Urinary bladder (tissue), 4 donors: ENCODE results near the gene DUSP28. TPM values are rescaled to one million over a fixed set of nuclear protein-coding genes. Genes with fewer than 3 reads are reported as not detected.

Experiments
- DNase-seq: peaks from one replicate; pipeline ENCODE4 v3.0.0-alpha.2; 2015; ENCODE audit errors: extremely low spot score
- H3K27ac ChIP-seq: one replicate; pipeline ENCODE4 v1.5.1; 2013; ENCODE audit warnings: low read depth, mild to moderate bottlenecking, moderate library complexity
- H3K36me3 ChIP-seq: one replicate; pipeline ENCODE4 v1.6.1; 2013; ENCODE audit warnings: mild to moderate bottlenecking, moderate library complexity; ENCODE audit not compliant: insufficient read depth
- H3K4me1 ChIP-seq: one replicate; pipeline ENCODE4 v1.6.1; 2013; ENCODE audit warnings: mild to moderate bottlenecking, moderate library complexity; ENCODE audit not compliant: insufficient read depth
- H3K4me3 ChIP-seq: one replicate; pipeline ENCODE4 v1.5.1; 2013; ENCODE audit warnings: low read depth, low read length
- WGBS: extraction: QIAGEN DNeasy Blood & Tissue Kit; methylation state at CpG from one replicate; pipeline ENCODE4 v1.1.7; 2013; 5-methylcytosine and 5-hydroxymethylcytosine counted together
- polyA plus RNA-seq: library from polyadenylated mRNA; stranded (reverse); fragments of 200-250 nt; gene quantifications from one replicate; pipeline ENCODE4 v1.2.3, GENCODE V29; 2013
- total RNA-seq: library from RNA; depleted of rRNA; stranded (reverse); fragments of >200 nt; gene quantifications from one replicate; pipeline ENCODE4 v1.2.3, GENCODE V29; 2014
- donor health status: healthy with polysubstance abuse.
- donor health status: healthy.

DUSP28 gene
- total RNA-seq = 2.8 TPM
- 5.8 TPM for polyA plus RNA-seq

- no peaks in the 10 kb centered on the region for H3K36me3 ChIP-seq
- H3K4me1 ChIP-seq = no peaks in the 10 kb centered on the region
- H3K4me3 ChIP-seq = peak within 1 kb of the TSS; percentile 84
- peak within 1 kb of the TSS; percentile 97 for H3K27ac ChIP-seq
- WGBS = under 1% methylated on average over 39 of the region's 39 CpGs
- peak; percentile 37 for DNase-seq
Measured at GRCh38 chr2:240560084-240560479, at the start of gene DUSP28. Gene DUSP28 (plus strand): TSS chr2:240560357. CDS start chr2:240560685, 328 bp downstream.

DNA sequence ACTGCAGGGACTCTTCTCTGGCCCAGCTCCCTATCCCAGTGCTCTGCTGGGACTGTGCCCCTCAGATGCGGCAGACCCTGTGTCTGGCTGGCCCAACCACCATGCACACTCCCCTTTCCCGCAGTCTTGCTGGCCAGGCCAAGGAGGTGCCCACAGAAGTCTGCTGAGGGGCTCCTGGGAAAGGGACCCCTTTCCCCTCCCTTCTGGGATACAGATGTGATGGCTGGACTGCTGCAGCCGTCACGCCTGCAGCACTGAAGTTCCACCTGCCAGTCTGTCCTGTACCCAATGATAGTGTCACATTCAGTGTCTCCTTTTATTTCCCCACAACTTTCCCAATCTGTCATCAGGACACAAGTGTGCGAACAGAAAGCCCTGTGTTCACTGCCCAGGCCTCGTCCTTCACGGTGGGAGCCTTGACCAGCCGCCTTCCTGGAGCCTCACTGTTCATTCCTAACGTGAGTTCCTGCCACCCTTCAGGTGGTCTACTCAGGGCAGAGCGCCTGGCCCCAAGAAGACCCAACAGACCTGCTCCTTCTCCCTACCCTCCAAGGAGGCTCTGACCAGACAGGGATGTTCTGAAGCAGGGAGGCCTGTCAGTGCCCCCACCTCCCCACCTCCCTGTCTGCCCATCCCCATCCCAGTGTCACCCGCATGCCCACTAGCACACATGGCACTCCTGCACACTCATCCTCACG lies 49.5 kb upstream of the DUSP28 start:
- Histone ChIP-seq H3K4me3 (no peak overlapping the region), H3K4me1 (no peaks in the 10 kb centered on the region), H3K27ac (no peak overlapping the region), H3K36me3 (no peaks in the 10 kb centered on the region)
- DNase-seq = no peak
- 95% methylated on average over 12 of the region's 12 CpGs for WGBS

DNA sequence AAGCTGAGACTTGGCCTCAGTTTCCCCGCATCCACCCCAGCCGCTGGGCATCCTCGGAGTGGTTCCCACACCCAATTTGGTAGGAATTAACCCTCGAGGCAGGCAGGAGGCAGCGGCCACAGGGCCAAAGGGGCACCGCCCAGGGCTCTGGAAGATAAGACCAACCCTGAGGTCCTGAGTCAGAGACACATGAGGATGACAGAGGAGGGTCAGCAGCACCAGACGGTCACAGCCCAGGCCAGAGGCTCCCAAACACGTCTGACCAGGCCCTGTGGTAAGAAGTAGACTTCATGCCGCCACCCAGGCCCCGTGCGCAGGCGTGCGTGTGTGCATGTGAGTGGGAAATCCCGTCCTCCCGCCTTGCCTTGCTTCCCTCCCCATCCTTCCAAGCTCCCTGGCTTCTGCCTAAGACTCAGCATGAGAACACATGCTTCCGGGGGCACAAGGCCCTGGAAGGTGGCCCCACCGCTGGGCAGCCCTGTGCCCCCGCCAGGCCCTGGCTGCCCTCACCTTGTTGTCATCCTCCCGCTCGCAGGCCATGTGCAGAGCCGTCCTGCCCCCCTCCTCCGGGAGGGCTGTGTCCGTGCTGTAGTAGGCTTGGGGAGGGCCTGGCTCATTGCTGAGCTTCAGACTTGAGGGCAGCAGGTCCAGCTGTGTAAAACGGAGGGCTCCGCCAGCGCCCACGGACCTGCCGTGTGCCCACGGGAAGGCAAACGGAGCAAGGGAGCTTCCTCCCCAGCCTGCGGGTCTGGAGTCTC lies 48.6 kb upstream of the DUSP28 start:
- Histone ChIP-seq H3K4me3 (no peak overlapping the region), H3K27ac (no peak overlapping the region), H3K4me1 (no peaks in the 10 kb centered on the region), H3K36me3 (no peaks in the 10 kb centered on the region)
- WGBS = 94% methylated on average over 31 of the region's 31 CpGs
- DNase-seq = no peak

- 96% methylated on average over 11 of the region's 11 CpGs for WGBS
Measured at GRCh38 chr2:240512109-240512485, 48.1 kb upstream of the DUSP28 start.

DNA sequence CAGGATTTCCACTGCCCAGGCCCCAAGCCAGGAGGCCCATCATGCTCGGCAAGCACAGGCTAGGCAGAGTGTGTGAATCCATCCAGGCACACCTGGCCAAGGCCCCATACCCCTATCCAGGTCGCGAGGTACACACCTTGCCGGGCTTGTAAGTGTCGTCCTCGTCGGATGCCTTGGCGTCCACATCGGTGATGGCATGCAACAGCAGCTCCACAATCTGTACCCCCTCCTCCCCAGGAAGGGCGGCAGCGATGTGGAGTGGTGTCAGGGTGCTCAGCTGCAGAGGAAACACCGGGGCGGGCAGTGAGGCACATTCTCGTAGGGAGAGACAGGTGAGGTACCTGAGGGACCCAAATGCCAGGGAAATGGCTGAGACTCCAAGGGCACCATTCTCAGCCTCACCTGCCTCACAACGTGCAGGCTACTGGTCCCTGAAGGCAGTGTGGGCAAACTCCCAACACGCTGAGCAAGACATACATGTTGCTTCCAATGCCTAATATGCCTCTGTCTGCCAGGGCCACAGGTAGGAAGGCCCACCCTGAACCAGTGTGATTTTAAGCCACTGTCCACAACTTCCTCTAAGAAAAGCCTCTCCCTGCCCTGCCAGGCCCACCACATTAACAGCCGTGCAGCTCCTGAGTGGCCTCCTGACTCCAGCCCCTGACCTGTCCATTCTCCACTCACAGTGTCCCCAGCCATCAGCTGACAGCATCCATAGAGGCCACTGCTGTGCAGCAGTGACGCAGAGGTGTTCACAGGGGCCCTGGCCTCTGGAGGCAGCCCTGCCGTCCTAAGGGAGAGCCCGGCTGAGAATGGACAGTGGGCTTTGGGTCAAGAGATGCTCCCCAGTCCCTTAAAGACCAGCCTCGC lies 47.3 kb upstream of the DUSP28 start:
- Histone ChIP-seq H3K4me1 (no peaks in the 10 kb centered on the region), H3K27ac (no peak overlapping the region), H3K36me3 (no peaks in the 10 kb centered on the region), H3K4me3 (no peak overlapping the region)
- 96% methylated on average over 21 of the region's 21 CpGs for WGBS
- DNase-seq = no peak

More at GRCh38 chr2:240512109-240512485, 48.1 kb upstream of the DUSP28 start:
- H3K4me3 ChIP-seq = no peak overlapping the region
- H3K4me1 ChIP-seq = no peaks in the 10 kb centered on the region
- H3K27ac ChIP-seq = no peak overlapping the region
- no peaks in the 10 kb centered on the region for H3K36me3 ChIP-seq
- no peak for DNase-seq

DNA sequence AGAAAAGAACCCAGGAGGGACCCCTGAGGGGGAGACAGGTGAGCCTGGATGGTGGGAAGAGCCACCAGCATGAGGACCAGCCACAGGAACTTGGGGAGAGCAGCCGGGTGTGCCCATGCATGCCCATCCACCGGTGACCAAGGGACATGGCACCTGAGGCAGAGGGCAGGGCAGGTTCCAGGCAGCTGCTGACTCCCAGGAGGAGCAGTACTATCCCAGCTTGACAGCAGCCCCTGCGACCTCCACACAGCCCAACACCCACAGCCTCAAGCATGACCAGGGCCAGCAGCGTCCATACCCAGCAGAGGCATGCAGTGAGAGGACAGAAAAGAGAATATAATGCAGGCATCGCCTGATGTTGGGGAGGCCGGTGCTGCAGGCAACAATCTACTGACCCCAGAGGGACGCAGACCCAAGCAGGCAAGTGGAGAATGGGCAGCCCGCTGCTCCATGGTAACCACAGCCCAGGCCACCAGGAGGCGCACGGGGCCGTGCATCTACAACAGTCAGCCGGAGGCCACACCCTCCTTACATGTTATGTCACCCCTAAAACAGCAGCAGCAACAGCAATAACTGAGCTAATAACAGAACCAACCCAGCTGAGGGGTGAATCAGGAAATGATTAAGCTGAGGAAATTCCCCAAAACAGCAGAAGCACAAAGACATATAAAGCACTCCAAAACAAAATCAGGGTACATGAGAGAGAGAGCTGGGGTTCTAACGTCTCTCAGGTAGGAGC lies 46.4 kb upstream of the DUSP28 start:
- Histone ChIP-seq H3K27ac (no peak overlapping the region), H3K4me3 (no peak overlapping the region), H3K36me3 (no peaks in the 10 kb centered on the region), H3K4me1 (no peaks in the 10 kb centered on the region)
- 40% methylated on average over 13 of the region's 13 CpGs for WGBS
- DNase-seq = no peak

- 91% methylated on average over 2 of the region's 2 CpGs for WGBS
- Histone ChIP-seq H3K27ac (no peak overlapping the region), H3K4me3 (no peak overlapping the region), H3K4me1 (no peaks in the 10 kb centered on the region), H3K36me3 (no peaks in the 10 kb centered on the region)
- DNase-seq = no peak
Measured at GRCh38 chr2:240514631-240515030, 45.5 kb upstream of the DUSP28 start.

DNA sequence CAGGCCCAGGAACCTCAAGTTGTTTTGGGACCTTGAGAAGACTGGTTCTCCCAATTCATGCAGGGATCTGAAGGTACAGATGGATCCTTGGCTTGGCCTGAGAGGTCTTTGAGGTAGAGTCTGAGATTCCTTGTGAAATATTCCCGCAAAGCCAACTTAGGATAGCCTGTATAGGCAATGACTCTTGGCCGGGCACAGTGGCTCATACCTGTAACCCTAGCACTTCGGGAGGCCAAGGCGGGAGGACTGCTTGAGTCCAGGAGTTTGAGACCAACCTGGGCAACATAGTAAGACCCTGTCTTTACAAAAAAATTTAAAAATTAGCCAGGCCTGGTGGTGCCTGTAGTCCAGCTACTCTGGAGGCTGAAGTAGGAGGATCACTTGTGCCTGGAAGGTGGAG lies 42.8 kb upstream of the DUSP28 start:
- no peak overlapping the region for H3K4me3 ChIP-seq
- H3K36me3 ChIP-seq = no peaks in the 10 kb centered on the region
- no peak for DNase-seq
- H3K4me1 ChIP-seq = no peaks in the 10 kb centered on the region
- no peak overlapping the region for H3K27ac ChIP-seq
- over 99% methylated on average over 4 of the region's 4 CpGs for WGBS

DNA sequence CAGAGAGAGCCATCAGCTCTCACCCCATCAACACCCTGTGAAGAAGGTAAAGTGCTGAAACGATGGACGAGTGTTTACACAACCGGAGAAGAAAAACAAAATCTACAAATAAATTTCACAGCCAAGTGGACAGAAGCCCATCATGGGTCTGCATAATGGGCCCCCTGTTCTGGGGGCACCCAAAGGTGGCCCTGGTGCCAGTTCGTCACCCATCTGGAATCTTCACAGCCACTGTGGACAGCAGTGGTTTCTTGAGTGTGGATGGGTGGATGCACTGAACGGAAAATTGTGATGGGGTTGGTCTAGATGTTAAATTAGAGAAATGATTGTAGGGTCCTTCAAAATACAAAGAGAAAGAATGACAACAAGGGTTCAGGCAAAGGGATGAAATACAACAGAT lies 41.2 kb upstream of the DUSP28 start:
- no peak for DNase-seq
- no peaks in the 10 kb centered on the region for H3K36me3 ChIP-seq
- WGBS = 82% methylated on average over 5 of the region's 5 CpGs

GRCh38 chr2:240519396-240520129 lies 40.6 kb upstream of the DUSP28 start:
- H3K4me1 ChIP-seq = no peaks in the 10 kb centered on the region
- no peaks in the 10 kb centered on the region for H3K36me3 ChIP-seq
- no peak for DNase-seq
- no peak overlapping the region for H3K27ac ChIP-seq
- H3K4me3 ChIP-seq = no peak overlapping the region
- WGBS = 18% methylated on average over 25 of the region's 25 CpGs

More for the DNA sequence above, 41.2 kb upstream of the DUSP28 start:
- no peak overlapping the region for H3K27ac ChIP-seq
- H3K4me1 ChIP-seq = no peaks in the 10 kb centered on the region
- no peak overlapping the region for H3K4me3 ChIP-seq

- WGBS = 20% methylated on average over 52 of the region's 52 CpGs
- no peak for DNase-seq
- H3K4me1 ChIP-seq = no peaks in the 10 kb centered on the region
- H3K4me3 ChIP-seq = no peak overlapping the region
- H3K27ac ChIP-seq = no peak overlapping the region
- H3K36me3 ChIP-seq = no peaks in the 10 kb centered on the region
Measured at GRCh38 chr2:240520130-240520973, 39.8 kb upstream of the DUSP28 start.

- no peak for DNase-seq
- H3K4me1 ChIP-seq = no peaks in the 10 kb centered on the region
- no peak overlapping the region for H3K4me3 ChIP-seq
- no peak overlapping the region for H3K27ac ChIP-seq
- WGBS = 86% methylated on average over 12 of the region's 12 CpGs
- no peaks in the 10 kb centered on the region for H3K36me3 ChIP-seq
Measured at GRCh38 chr2:240520974-240521350, 39.2 kb upstream of the DUSP28 start.
